Measurements from ENCODE around the gene ELMOD3.
A peak's percentile ranks its signal among the peaks of the same experiment; 100 is the strongest.
"Not testable (repeated sequence)": the region's sequence is repeated elsewhere in the genome, so short reads cannot be mapped to it uniquely, and the experiment has no call there.

Gene ELMOD3

GRCh38 chr2:85380048-85380447 is 25.5 kb downstream of the ELMOD3 start:
- TF ChIP-seq CTCF (IDR thresholded peaks at IDR 0.05; ENCODE audit: control insufficient read depth, extremely low read depth, insufficient read depth) = no peak
- no peak for DNase-seq (ENCODE audit: low read depth)
- no peak overlapping the region for H3K4me3 ChIP-seq (ENCODE audit: low read depth, low read length)

- DNase-seq (ENCODE audit: low read depth); H3K4me3 ChIP-seq (ENCODE audit: low read depth, low read length): not testable (repeated sequence)
Observed at GRCh38 chr2:85383151-85383550, 28.6 kb downstream of the ELMOD3 start.

- TF ChIP-seq CTCF (IDR thresholded peaks at IDR 0.05; ENCODE audit: control insufficient read depth, extremely low read depth, insufficient read depth) = no peak
- DNase-seq (ENCODE audit: low read depth) = no peak
- no peak overlapping the region for H3K4me3 ChIP-seq (ENCODE audit: low read depth, low read length)
Observed at GRCh38 chr2:85383850-85384249, 29.3 kb downstream of the ELMOD3 start.

DNA sequence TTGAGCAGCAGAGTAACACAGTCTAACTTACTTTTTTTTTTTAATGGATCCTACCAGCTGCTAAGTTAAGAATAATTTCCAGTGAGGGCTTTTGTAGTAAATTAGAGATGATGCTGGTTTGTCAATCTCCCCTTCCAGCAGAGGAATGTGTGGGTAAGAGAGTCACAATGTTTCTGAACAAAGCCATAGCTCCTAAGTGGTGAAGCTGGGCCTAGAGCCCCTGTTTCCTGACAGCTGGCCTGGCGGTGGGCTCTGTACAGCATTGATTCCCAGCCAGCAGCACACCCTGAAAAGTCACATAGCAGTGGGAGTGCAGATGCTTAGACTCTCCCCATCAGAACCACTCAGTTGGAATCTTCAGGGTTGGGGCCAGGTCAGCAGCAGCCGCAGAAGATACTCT is 31.2 kb downstream of the ELMOD3 start:
- TF ChIP-seq CTCF (IDR thresholded peaks at IDR 0.05; ENCODE audit: control insufficient read depth, extremely low read depth, insufficient read depth) = no peak
- H3K4me3 ChIP-seq (ENCODE audit: low read depth, low read length) = no peak overlapping the region
- no peak for DNase-seq (ENCODE audit: low read depth)

- TF ChIP-seq CTCF (IDR thresholded peaks at IDR 0.05; ENCODE audit: control insufficient read depth, extremely low read depth, insufficient read depth) = no peak
Observed at GRCh38 chr2:85387754-85388153, 33.2 kb downstream of the ELMOD3 start.

DNA sequence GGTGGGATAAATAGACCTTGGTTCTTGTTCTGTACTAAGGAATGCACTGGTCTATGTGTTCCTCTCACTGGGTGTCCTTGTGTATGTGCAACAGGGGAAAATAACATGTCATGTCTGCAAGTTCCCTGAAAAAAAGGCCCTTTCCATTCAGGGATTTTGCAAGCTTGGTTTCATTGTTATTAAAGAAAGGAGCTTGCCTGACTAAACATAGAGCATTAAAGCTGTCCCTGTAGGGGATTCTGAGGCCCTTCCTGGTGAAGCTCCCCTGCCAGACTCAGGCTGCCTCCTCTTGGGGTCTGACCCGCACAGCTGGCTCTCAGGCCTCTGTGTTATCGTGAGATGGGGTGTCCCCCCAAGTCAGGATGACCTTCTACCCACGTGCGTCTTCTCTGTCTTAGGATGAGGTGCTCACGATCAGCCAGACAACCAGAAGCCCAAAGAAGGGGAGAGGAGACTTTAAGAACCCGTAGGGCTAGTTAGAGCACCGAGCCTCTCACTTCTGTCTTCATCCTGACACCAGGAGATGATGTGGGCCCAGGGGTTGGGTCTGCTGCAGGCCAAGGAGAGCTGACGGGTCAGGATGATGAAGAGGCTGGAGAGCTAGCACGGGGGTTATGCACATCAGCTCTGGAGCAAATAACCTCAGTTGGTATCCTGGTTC is 34.4 kb downstream of the ELMOD3 start:
- no peak for TF ChIP-seq CTCF (IDR thresholded peaks at IDR 0.05; ENCODE audit: control insufficient read depth, extremely low read depth, insufficient read depth)
- no peak for DNase-seq (ENCODE audit: low read depth)
- no peak overlapping the region for H3K4me3 ChIP-seq (ENCODE audit: low read depth, low read length)

More at GRCh38 chr2:85387754-85388153, 33.2 kb downstream of the ELMOD3 start:
- no peak for DNase-seq (ENCODE audit: low read depth)
- no peak overlapping the region for H3K4me3 ChIP-seq (ENCODE audit: low read depth, low read length)

DNA sequence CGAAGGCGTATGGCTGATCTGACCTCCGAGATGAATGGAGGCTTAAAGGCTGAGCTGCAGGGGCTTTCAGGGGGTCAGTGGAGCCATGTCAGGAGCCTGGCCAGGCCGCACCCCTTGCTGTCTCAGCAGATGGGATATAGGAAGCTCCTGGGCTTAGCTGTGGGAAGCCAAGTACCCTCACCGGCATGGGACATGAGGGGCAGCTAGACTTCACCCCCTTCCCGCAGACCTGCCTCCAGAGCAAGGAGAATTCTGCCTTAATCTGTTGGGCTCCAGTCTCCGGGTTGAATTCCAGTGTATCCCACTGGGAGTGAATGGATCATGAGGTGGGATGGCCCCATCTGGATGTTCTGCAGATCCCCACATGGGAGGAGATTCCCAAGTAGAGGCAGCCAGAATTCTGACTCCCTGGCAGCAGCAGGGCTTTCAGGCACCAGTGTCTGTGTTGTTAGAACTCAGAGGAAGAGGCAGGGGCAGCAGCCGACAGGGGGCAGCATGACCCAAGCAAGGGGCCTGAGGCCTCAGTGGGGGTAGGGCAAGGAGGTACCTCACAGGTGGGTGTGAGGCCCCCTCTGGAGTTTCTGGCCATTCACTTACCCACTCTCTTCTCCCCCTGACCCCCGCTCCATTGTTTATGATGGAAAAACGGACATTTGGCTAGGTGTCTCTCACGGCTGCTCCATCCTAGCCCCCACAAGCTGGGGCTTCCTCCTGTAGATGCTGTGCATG is 36.5 kb downstream of the ELMOD3 start:
- no peak overlapping the region for H3K4me3 ChIP-seq (ENCODE audit: low read depth, low read length)
- TF ChIP-seq CTCF (IDR thresholded peaks at IDR 0.05; ENCODE audit: control insufficient read depth, extremely low read depth, insufficient read depth) = peak; percentile 60
- DNase-seq (ENCODE audit: low read depth) = no peak
